Activated CD4-positive, alpha-beta memory T cell treated with anti-CD3 and anti-CD28 coated beads, Interleukin-2, amount 10 ng/mL, durations not matched to agents 7 days and 5 days (primary cell): Measurements from ENCODE around the gene TBC1D23. TPM values are rescaled to one million over a fixed set of nuclear protein-coding genes. Genes with fewer than 3 reads are reported as not detected.
"Not testable (repeated sequence)": the region's sequence is repeated elsewhere in the genome, so short reads cannot be mapped to it uniquely, and the experiment has no call there.

ENCODE experiments used
- CTCF ChIA-PET: fragments of 350-600 bp; sonication (Branson Sonifier 250); formaldehyde crosslinking; loops from one replicate; lab custom pipeline; 2021; ENCODE audit warnings: antibody characterized with exemption, inconsistent platforms; lab: Charles Lee
- POLR2A ChIA-PET: fragments of 350-600 bp; sonication (Branson Sonifier 250); formaldehyde crosslinking; loops from one replicate; lab custom pipeline; 2021; ENCODE audit warnings: antibody characterized with exemption; lab: Charles Lee
- DNase-seq: peaks from one replicate; pipeline ENCODE4 v3.0.0-alpha.2; 2020
- H3K27ac Mint-ChIP-seq: one replicate; pipeline ENCODE4 v1.8.0; 2021; ENCODE audit warnings: mild to moderate bottlenecking, mixed read lengths
- H3K27me3 Mint-ChIP-seq: one replicate; pipeline ENCODE4 v1.8.0; 2021; ENCODE audit warnings: mixed read lengths
- H3K36me3 Mint-ChIP-seq: one replicate; pipeline ENCODE4 v1.8.0; 2021; ENCODE audit warnings: low read depth, mixed read lengths
- H3K4me1 Mint-ChIP-seq: one replicate; pipeline ENCODE4 v1.8.0; 2021; ENCODE audit warnings: mixed read lengths
- H3K4me3 Mint-ChIP-seq: one replicate; pipeline ENCODE4 v1.8.0; 2021; ENCODE audit warnings: mild to moderate bottlenecking, mixed read lengths
- H3K9me3 Mint-ChIP-seq: one replicate; pipeline ENCODE4 v1.8.0; 2021; ENCODE audit warnings: mixed read lengths
- total RNA-seq, 2 experiments: library from RNA; stranded (reverse); gene quantifications; one replicate each; pipeline ENCODE4 v1.2.3, GENCODE V29; 2021

Gene TBC1D23
- total RNA-seq, 2 experiments from 2014 or later: 26.5 to 29.3 TPM

DNA sequence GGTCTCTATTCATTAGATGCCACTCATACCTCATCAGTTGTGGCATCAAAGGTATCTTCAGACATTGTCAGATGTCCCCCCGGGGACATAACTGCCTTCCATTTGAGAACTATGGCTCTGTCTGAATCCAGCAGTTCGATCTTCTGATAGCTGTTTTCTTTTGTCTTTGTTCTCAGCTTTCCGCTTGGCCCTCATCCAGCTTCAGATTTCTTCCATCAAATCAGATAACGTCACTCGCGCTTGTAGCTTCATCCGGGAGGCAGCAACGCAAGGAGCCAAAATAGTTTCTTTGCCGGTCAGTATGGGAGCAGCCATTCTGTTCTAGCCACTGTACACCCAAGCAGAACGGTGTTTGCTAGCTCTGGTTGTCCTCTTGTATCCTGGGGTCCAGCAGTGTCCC lies 78.1 kb downstream of the TBC1D23 start:
- ChIA-PET CTCF (interaction anchor here (0.5 to 2.0 kb wide), 3 partner anchors 9 to 22 kb away, joined by 3 to 6 read pairs (median 3); no protein-coding TSS in a partner anchor), POLR2A (interaction anchor here (0.6 to 2.7 kb wide), 2 partner anchors 16 to 62 kb away, joined by 3 to 11 read pairs; partner anchors contain the start of genes LNP1 and TOMM70)
- Mint-ChIP-seq H3K9me3 (no peaks in the 10 kb centered on the region), H3K27ac (no peak overlapping the region), H3K27me3 (no peaks in the 10 kb centered on the region), H3K4me1 (peaks cover 32% of the 10 kb centered on the region), H3K4me3 (no peak overlapping the region), H3K36me3 (peaks cover 34% of the 10 kb centered on the region)
- DNase-seq: no peak

DNA sequence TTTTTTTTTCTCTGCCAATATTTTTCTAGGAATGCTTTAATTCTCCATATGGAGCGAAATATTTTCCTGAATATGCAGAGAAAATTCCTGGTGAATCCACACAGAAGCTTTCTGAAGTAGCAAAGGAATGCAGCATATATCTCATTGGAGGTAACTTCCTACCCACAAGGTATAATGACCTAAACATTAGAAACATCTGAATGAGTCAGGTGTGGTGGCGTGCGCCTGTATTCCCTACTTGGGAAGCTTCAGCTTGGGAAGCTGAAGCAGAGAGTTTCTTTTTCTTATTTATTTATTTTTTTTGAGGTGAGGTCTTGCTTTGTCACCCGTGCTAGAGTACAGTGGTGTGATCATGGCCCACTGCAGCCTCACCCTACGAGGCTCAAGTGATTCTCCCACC lies 79.0 kb downstream of the TBC1D23 start:
- ChIA-PET POLR2A (interaction anchor here (2.7 kb wide), 1 partner anchor 16 kb away, joined by 11 read pairs; no protein-coding TSS in a partner anchor), CTCF (interaction anchor here (2.0 kb wide), 1 partner anchor 17 kb away, joined by 6 read pairs; no protein-coding TSS in a partner anchor)
- Mint-ChIP-seq H3K36me3 (peaks cover 41% of the 10 kb centered on the region), H3K9me3 (no peaks in the 10 kb centered on the region), H3K4me3 (no peak overlapping the region), H3K4me1 (peaks cover 29% of the 10 kb centered on the region), H3K27me3 (no peaks in the 10 kb centered on the region), H3K27ac (no peak overlapping the region)
- no peak for DNase-seq

DNA sequence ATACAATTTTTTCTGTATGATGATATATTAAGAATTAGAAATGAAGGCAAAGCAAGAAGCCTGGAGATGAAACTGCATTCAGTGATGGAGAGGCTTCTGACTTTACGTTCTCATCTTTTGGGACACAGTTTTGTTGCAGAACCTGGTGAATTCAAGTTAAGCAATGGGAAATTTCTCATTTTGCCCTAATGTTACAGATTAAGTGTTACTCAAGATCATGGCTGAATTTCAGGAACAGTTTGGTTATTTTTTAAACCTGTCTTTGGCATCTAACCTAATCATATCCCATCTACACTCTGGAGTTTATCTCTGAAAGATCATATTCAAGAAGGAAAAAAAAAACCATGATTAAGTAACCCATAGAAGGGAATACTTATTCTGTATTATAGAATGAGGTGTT lies 79.7 kb downstream of the TBC1D23 start:
- Mint-ChIP-seq H3K27me3 (no peaks in the 10 kb centered on the region), H3K9me3 (no peaks in the 10 kb centered on the region), H3K4me1 (peaks cover 23% of the 10 kb centered on the region), H3K4me3 (no peak overlapping the region), H3K27ac (no peak overlapping the region), H3K36me3 (peaks cover 45% of the 10 kb centered on the region)
- no peak for DNase-seq
- ChIA-PET POLR2A (interaction anchor here (2.7 kb wide), 1 partner anchor 15 kb away, joined by 11 read pairs; no protein-coding TSS in a partner anchor), CTCF (no interaction called here)

GRCh38 chr3:100348727-100349126 lies 87.9 kb downstream of the TBC1D23 start:
- H3K36me3 Mint-ChIP-seq: peaks cover 73% of the 10 kb centered on the region
- H3K27ac Mint-ChIP-seq: no peak overlapping the region
- no peak overlapping the region for H3K4me3 Mint-ChIP-seq
- POLR2A ChIA-PET: no interaction called here
- H3K4me1 Mint-ChIP-seq: peaks cover 5% of the 10 kb centered on the region
- no peaks in the 10 kb centered on the region for H3K9me3 Mint-ChIP-seq
- CTCF ChIA-PET: no interaction called here
- H3K27me3 Mint-ChIP-seq: no peaks in the 10 kb centered on the region
- no peak for DNase-seq

DNA sequence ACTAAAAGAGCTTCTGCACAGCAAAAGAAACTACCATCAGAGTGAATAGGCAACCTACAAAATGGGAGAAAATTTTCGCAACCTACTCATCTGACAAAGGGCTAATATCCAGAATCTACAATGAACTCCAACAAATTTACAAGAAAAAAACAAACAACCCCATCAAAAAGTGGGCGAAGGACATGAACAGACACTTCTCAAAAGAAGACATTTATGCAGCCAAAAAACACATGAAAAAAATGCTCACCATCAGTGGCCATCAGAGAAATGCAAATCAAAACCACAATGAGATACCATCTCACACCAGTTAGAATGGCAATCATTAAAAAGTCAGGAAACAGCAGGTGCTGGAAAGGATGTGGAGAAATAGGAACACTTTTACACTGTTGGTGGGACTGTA lies 91.0 kb downstream of the TBC1D23 start:
- POLR2A ChIA-PET, H3K27me3 Mint-ChIP-seq, H3K27ac Mint-ChIP-seq, CTCF ChIA-PET, H3K9me3 Mint-ChIP-seq, H3K4me3 Mint-ChIP-seq, DNase-seq, H3K4me1 Mint-ChIP-seq: not testable (repeated sequence)
- peaks cover 57% of the 10 kb centered on the region for H3K36me3 Mint-ChIP-seq

- Mint-ChIP-seq H3K4me3 (no peak overlapping the region), H3K4me1 (no peaks in the 10 kb centered on the region), H3K27ac (no peak overlapping the region), H3K9me3 (no peaks in the 10 kb centered on the region), H3K36me3 (peaks cover 54% of the 10 kb centered on the region), H3K27me3 (no peaks in the 10 kb centered on the region)
- DNase-seq: no peak
- CTCF ChIA-PET: no interaction called here
- POLR2A ChIA-PET: interaction anchor here (0.6 kb wide), 1 partner anchor 152 kb away, joined by 3 read pairs; no protein-coding TSS in a partner anchor
Measured at GRCh38 chr3:100352296-100353231, 91.8 kb downstream of the TBC1D23 start.

DNA sequence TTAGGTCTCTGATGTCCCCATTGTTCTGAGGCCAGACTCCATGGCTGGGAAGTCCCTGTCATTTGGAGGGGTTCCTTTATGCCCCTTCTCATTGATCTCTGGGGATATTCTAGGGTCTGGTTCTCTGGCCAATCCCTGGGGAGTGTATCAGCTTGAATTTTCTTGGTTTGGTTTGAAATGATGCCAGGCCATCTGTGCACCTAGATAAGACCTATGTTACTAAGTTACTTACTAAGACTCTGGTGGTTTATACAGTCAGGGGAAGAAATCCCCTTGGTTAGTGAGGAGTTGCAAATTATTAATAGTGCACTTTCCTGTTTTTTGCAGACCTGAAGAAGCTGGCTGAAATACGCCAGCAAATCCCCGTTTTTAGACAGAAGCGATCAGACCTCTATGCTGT lies 94.1 kb downstream of the TBC1D23 start:
- no peak for DNase-seq
- no peak overlapping the region for H3K4me3 Mint-ChIP-seq
- H3K4me1 Mint-ChIP-seq: no peaks in the 10 kb centered on the region
- no peaks in the 10 kb centered on the region for H3K9me3 Mint-ChIP-seq
- H3K27ac Mint-ChIP-seq: no peak overlapping the region
- peaks cover 46% of the 10 kb centered on the region for H3K36me3 Mint-ChIP-seq
- H3K27me3 Mint-ChIP-seq: no peaks in the 10 kb centered on the region
- ChIA-PET POLR2A (interaction anchor here (1.0 to 3.1 kb wide), 3 partner anchors 9 to 47 kb away, joined by 3 to 11 read pairs (median 3); partner anchors contain the start of gene LNP1), CTCF (interaction anchor here (0.8 kb wide), 1 partner anchor 11 kb away, joined by 3 read pairs; no protein-coding TSS in a partner anchor)

GRCh38 chr3:100358413-100358812 lies 97.6 kb downstream of the TBC1D23 start:
- DNase-seq: no peak
- no peak overlapping the region for H3K27ac Mint-ChIP-seq
- H3K4me3 Mint-ChIP-seq: no peak overlapping the region
- no peaks in the 10 kb centered on the region for H3K4me1 Mint-ChIP-seq
- peaks cover 3% of the 10 kb centered on the region for H3K9me3 Mint-ChIP-seq
- peaks cover 39% of the 10 kb centered on the region for H3K36me3 Mint-ChIP-seq
- POLR2A ChIA-PET: no interaction called here
- no peaks in the 10 kb centered on the region for H3K27me3 Mint-ChIP-seq
- CTCF ChIA-PET: interaction anchor here (0.5 to 0.6 kb wide), 2 partner anchors 44 to 173 kb away, joined by 3 to 5 read pairs; no protein-coding TSS in a partner anchor

DNA sequence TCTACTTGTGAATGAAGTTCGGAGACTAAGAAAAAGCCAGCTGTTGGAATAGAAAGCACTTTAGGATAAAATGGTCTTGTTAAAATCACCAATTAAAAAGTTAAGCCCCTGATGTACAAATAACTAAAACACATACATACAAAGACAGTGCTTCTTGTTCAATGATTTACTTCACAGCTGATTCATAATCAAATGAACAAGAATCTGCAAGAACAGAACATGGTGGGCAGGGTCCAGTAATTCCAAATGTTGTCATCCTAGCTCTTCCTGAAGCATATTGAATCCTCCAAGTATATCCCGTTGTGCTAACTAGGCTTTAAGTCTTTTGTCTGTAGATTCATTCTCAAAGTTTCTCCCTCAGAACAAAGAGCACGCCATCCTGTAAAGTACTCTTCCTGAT lies 98.2 kb downstream of the TBC1D23 start:
- no peak overlapping the region for H3K4me3 Mint-ChIP-seq
- H3K27ac Mint-ChIP-seq: no peak overlapping the region
- peaks cover 3% of the 10 kb centered on the region for H3K9me3 Mint-ChIP-seq
- no peaks in the 10 kb centered on the region for H3K27me3 Mint-ChIP-seq
- ChIA-PET CTCF (interaction anchor here (0.5 to 0.8 kb wide), 2 partner anchors 44 to 231 kb away, joined by 3 read pairs; no protein-coding TSS in a partner anchor), POLR2A (interaction anchor here (0.9 kb wide), 1 partner anchor 42 kb away, joined by 3 read pairs; the partner anchor contains the start of genes LNP1 and TOMM70)
- H3K4me1 Mint-ChIP-seq: no peaks in the 10 kb centered on the region
- peaks cover 45% of the 10 kb centered on the region for H3K36me3 Mint-ChIP-seq
- DNase-seq: no peak

DNA sequence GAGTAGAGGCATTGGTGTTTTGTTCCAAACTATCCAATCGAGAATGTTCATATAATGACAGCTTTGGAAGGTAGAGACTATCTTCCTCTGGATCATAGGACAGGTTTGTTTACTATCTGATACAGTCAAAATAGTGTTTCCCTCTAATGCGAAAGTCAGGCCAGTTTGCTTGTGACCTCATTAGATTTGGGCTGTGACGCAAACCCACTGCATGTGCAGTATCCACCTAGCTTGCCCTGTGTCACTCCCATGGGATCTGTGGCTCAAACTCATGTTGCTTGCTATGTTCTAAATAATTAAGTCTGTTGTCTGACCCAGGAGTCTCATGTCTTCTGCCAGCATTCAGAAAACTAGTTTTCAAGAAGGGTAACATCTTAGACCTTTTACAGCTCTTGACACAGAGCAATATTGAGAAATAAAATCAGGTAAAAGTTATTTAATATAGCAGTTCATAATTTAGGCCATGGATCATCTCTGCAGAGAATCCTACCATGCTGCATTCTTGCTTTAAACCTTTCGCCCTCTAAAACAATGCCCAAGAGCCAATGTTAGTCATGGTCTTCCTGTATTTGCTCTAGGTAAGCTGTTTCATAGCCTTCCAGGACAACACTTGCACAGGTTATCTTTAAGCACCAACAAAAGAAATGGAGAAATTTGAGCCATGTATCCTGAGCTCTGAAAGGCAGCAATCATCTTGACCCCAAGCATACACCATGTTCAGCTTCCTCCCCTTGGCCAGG lies 100.1 kb downstream of the TBC1D23 start:
- no peak overlapping the region for H3K4me3 Mint-ChIP-seq
- H3K36me3 Mint-ChIP-seq: peaks cover 50% of the 10 kb centered on the region
- no peak for DNase-seq
- no peaks in the 10 kb centered on the region for H3K27me3 Mint-ChIP-seq
- H3K27ac Mint-ChIP-seq: no peak overlapping the region
- H3K9me3 Mint-ChIP-seq: peaks cover 3% of the 10 kb centered on the region
- H3K4me1 Mint-ChIP-seq: no peaks in the 10 kb centered on the region
- ChIA-PET CTCF (interaction anchor here (0.6 kb wide), 1 partner anchor 130 kb away, joined by 5 read pairs; no protein-coding TSS in a partner anchor), POLR2A (interaction anchor here (0.7 to 1.7 kb wide), 2 partner anchors 9 to 40 kb away, joined by 4 to 6 read pairs; partner anchors contain the start of gene TOMM70)

DNA sequence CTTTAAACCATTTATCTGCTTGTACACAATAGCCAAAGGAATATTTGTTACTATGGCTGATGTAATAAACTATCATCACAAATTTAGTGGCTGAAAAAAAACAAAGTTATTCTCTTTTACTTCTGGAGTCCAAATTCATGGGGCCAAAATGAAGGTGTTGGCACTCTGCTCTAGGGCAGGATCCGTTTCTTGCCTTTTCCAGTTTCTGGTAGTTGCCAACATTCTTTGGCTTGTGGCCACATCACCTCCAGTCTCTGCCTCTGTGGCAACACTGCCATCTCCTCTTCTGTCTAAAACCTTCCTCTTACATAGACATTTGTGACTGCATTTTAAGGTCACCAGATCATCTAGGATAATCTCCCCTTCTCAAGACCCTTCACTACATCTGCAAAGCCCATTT lies 101.1 kb downstream of the TBC1D23 start:
- Mint-ChIP-seq H3K4me3 (no peak overlapping the region), H3K36me3 (peaks cover 53% of the 10 kb centered on the region), H3K27me3 (no peaks in the 10 kb centered on the region), H3K4me1 (no peaks in the 10 kb centered on the region), H3K9me3 (peaks cover 3% of the 10 kb centered on the region), H3K27ac (no peak overlapping the region)
- POLR2A ChIA-PET: no interaction called here
- CTCF ChIA-PET: no interaction called here
- DNase-seq: no peak

GRCh38 chr3:100364421-100364820 lies 103.6 kb downstream of the TBC1D23 start:
- peaks cover 3% of the 10 kb centered on the region for H3K9me3 Mint-ChIP-seq
- H3K27ac Mint-ChIP-seq: no peak overlapping the region
- no peak for DNase-seq
- ChIA-PET CTCF (no interaction called here), POLR2A (interaction anchor here (1.3 kb wide), 1 partner anchor 29 kb away, joined by 3 read pairs; no protein-coding TSS in a partner anchor)
- peaks cover 56% of the 10 kb centered on the region for H3K36me3 Mint-ChIP-seq
- no peak overlapping the region for H3K4me3 Mint-ChIP-seq
- no peaks in the 10 kb centered on the region for H3K27me3 Mint-ChIP-seq
- no peaks in the 10 kb centered on the region for H3K4me1 Mint-ChIP-seq
